IPS-20b (cell line): Measurements from ENCODE around the gene RBBP9.
"Not testable (repeated sequence)": the region's sequence is repeated elsewhere in the genome, so short reads cannot be mapped to it uniquely, and the experiment has no call there.

Source experiments
- H3K27ac ChIP-seq: one replicate; pipeline ENCODE4 v1.5.1; 2013; ENCODE audit warnings: low read length
- H3K27me3 ChIP-seq: 2 replicates; pipeline ENCODE4 v1.6.1; 2013; ENCODE audit warnings: mild to moderate bottlenecking, low read length, inconsistent platforms; ENCODE audit not compliant: insufficient read depth
- H3K36me3 ChIP-seq: 2 replicates; pipeline ENCODE4 v1.6.1; 2013; ENCODE audit warnings: low read depth, mild to moderate bottlenecking, inconsistent platforms, low read length, moderate library complexity; ENCODE audit not compliant: insufficient read depth
- H3K4me1 ChIP-seq: 2 replicates; pipeline ENCODE4 v1.6.1; 2013; ENCODE audit warnings: mild to moderate bottlenecking, control low read depth, inconsistent platforms, low read length, moderate library complexity; ENCODE audit not compliant: insufficient read depth
- H3K4me3 ChIP-seq: 2 replicates; pipeline ENCODE4 v1.5.1; 2013; ENCODE audit warnings: mild to moderate bottlenecking, low read length, inconsistent platforms
- H3K9ac ChIP-seq: 2 replicates; pipeline ENCODE4 v1.6.1; 2013; ENCODE audit warnings: low read depth, mild to moderate bottlenecking, inconsistent platforms, low read length, moderate library complexity
- H3K9me3 ChIP-seq: 2 replicates; pipeline ENCODE4 v1.6.1; 2013; ENCODE audit warnings: mild to moderate bottlenecking, low read depth, low read length, inconsistent platforms; ENCODE audit not compliant: insufficient read depth

Gene RBBP9

GRCh38 chr20:18526761-18527160 lies 29.7 kb upstream of the RBBP9 start:
- not testable (repeated sequence) for H3K9ac ChIP-seq, H3K4me3 ChIP-seq, H3K27ac ChIP-seq, H3K9me3 ChIP-seq, H3K27me3 ChIP-seq, H3K4me1 ChIP-seq
- peaks cover 78% of the 10 kb centered on the region for H3K36me3 ChIP-seq

GRCh38 chr20:18524646-18525045 lies 27.6 kb upstream of the RBBP9 start:
- Histone ChIP-seq H3K4me1 (no peaks in the 10 kb centered on the region), H3K36me3 (peaks cover 63% of the 10 kb centered on the region), H3K4me3 (no peak overlapping the region)

GRCh38 chr20:18523066-18523465 lies 26.0 kb upstream of the RBBP9 start:
- H3K4me1 ChIP-seq, result no peaks in the 10 kb centered on the region
- no peak overlapping the region for H3K9ac ChIP-seq
- no peaks in the 10 kb centered on the region for H3K9me3 ChIP-seq
- no peaks in the 10 kb centered on the region for H3K27me3 ChIP-seq
- no peak overlapping the region for H3K27ac ChIP-seq
- H3K36me3 ChIP-seq, result peaks cover 47% of the 10 kb centered on the region
- no peak overlapping the region for H3K4me3 ChIP-seq

More at GRCh38 chr20:18524646-18525045, 27.6 kb upstream of the RBBP9 start:
- Histone ChIP-seq H3K9ac (no peak overlapping the region), H3K27ac (no peak overlapping the region), H3K27me3 (no peaks in the 10 kb centered on the region), H3K9me3 (no peaks in the 10 kb centered on the region)

GRCh38 chr20:18522066-18522465 lies 25.0 kb upstream of the RBBP9 start:
- H3K27ac ChIP-seq, H3K9me3 ChIP-seq, H3K9ac ChIP-seq, H3K4me3 ChIP-seq, H3K4me1 ChIP-seq, H3K27me3 ChIP-seq: not testable (repeated sequence)
- peaks cover 42% of the 10 kb centered on the region for H3K36me3 ChIP-seq

- no peaks in the 10 kb centered on the region for H3K4me1 ChIP-seq
- H3K9me3 ChIP-seq, result no peaks in the 10 kb centered on the region
- H3K27ac ChIP-seq, result no peak overlapping the region
- H3K9ac ChIP-seq, result no peak overlapping the region
- H3K4me3 ChIP-seq, result no peak overlapping the region
- peaks cover 62% of the 10 kb centered on the region for H3K36me3 ChIP-seq
- no peaks in the 10 kb centered on the region for H3K27me3 ChIP-seq
These were observed 18.9 kb upstream of the RBBP9 start for GRCh38 chr20:18515973-18516372.

- H3K36me3 ChIP-seq, result peaks cover 75% of the 10 kb centered on the region
- H3K27me3 ChIP-seq, result no peaks in the 10 kb centered on the region
- H3K27ac ChIP-seq, result no peak overlapping the region
- no peaks in the 10 kb centered on the region for H3K9me3 ChIP-seq
- H3K4me3 ChIP-seq, result no peak overlapping the region
- H3K4me1 ChIP-seq, result no peaks in the 10 kb centered on the region
- no peak overlapping the region for H3K9ac ChIP-seq
These were observed 17.1 kb upstream of the RBBP9 start for GRCh38 chr20:18514127-18514526.

- H3K4me3 ChIP-seq, result no peak overlapping the region
- no peaks in the 10 kb centered on the region for H3K27me3 ChIP-seq
- H3K9ac ChIP-seq, result no peak overlapping the region
- no peaks in the 10 kb centered on the region for H3K9me3 ChIP-seq
- no peak overlapping the region for H3K27ac ChIP-seq
- no peaks in the 10 kb centered on the region for H3K4me1 ChIP-seq
- H3K36me3 ChIP-seq, result peaks cover 75% of the 10 kb centered on the region
These were observed 16.2 kb upstream of the RBBP9 start for GRCh38 chr20:18513208-18513607.

GRCh38 chr20:18511571-18511970 lies 14.5 kb upstream of the RBBP9 start:
- Histone ChIP-seq H3K4me3 (no peak overlapping the region), H3K9ac (no peak overlapping the region), H3K4me1 (no peaks in the 10 kb centered on the region), H3K36me3 (peaks cover 66% of the 10 kb centered on the region), H3K9me3 (no peaks in the 10 kb centered on the region), H3K27me3 (no peaks in the 10 kb centered on the region), H3K27ac (no peak overlapping the region)

- H3K9ac ChIP-seq, result peak within 1 kb of the TSS; percentile 94
- H3K36me3 ChIP-seq, result peaks cover 31% of the 10 kb centered on the region
- no peaks in the 10 kb centered on the region for H3K9me3 ChIP-seq
- H3K27me3 ChIP-seq, result no peaks in the 10 kb centered on the region
- no peaks in the 10 kb centered on the region for H3K4me1 ChIP-seq
- H3K4me3 ChIP-seq, result peak within 1 kb of the TSS; percentile 85
- H3K27ac ChIP-seq, result peak within 1 kb of the TSS; percentile 96
These were observed 10.5 kb upstream of the RBBP9 start, which contains the start of gene SEC23B for GRCh38 chr20:18507218-18508191. TSS of gene SEC23B (plus strand) at chr20:18507940. CDS start at chr20:18510836, 2,896 bp downstream.

GRCh38 chr20:18506744-18507143 lies 9.7 kb upstream of the RBBP9 start:
- H3K27ac ChIP-seq, result peak overlapping the region; percentile 58

GRCh38 chr20:18504479-18505060 lies 7.5 kb upstream of the RBBP9 start:
- Histone ChIP-seq H3K27me3 (no peaks in the 10 kb centered on the region), H3K4me3 (no peak overlapping the region), H3K9me3 (no peaks in the 10 kb centered on the region), H3K36me3 (peaks cover 3% of the 10 kb centered on the region; the same call in 1 of the 2 replicates), H3K4me1 (no peaks in the 10 kb centered on the region), H3K9ac (no peak overlapping the region), H3K27ac (no peak overlapping the region)

More at GRCh38 chr20:18506744-18507143, 9.7 kb upstream of the RBBP9 start:
- Histone ChIP-seq H3K27me3 (no peaks in the 10 kb centered on the region), H3K4me1 (no peaks in the 10 kb centered on the region), H3K4me3 (peak overlapping the region; percentile 85), H3K36me3 (peaks cover 24% of the 10 kb centered on the region), H3K9me3 (no peaks in the 10 kb centered on the region), H3K9ac (peak overlapping the region; percentile 94; the same call in 1 of the 2 replicates)

- not testable (repeated sequence) for H3K9me3 ChIP-seq, H3K4me3 ChIP-seq, H3K27me3 ChIP-seq, H3K27ac ChIP-seq, H3K4me1 ChIP-seq, H3K36me3 ChIP-seq, H3K9ac ChIP-seq
These were observed 4.6 kb upstream of the RBBP9 start for GRCh38 chr20:18501672-18502071.
